ENCODE measurements around the gene GZMM. TPM values are rescaled to one million over a fixed set of nuclear protein-coding genes. Genes with fewer than 3 reads are reported as not detected.

GZMM gene
- total RNA-seq, 1 experiment from 2014 or later: 0.66 TPM

DNA sequence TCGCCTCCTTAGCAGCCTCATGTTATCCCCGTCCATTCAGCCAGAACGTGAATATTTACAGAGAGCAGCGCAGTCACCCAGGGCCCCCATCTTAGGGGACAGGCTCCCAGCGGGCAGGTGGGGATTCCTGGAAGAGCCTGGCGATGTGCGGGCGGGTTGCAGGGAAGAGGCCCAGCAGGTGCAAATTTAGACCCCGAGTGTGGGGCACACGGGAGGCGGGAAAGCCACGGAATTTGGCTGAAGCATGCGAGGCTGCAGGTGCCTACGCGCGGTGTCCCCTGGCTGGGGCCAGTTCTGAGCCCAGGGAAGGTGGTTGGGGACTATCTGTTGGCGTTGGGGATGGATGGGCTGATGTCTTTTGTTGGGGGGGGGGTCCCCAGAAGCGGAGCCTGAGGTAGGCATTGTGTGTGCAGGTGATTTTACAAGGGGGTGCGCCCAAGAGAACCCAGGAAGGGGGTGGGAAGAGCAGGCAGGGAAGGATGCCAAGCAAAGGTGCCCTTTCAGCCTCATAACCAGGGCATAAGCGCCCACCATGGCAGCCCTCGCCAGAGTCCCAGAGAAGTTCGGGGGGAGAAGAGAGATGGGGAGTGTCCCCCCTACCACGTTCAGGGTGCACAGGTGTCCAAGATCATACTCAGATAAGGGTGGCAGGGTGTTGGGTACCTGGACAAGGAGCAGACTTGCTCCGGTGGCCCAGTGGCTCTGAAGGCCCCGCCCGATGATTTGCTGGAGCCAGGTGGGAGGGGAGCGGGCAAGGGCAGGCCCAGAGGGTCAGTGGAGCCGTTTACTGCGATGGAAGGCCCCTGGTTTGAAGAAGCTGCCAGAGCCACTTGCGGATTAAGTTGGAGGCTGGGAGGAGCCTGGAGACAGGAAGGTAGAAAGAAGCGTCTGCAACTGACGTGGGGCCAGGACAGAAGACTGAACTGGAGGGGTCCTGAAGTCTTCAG, 35.4 kb upstream of the GZMM start:
- Histone ChIP-seq H2BK15ac (ENCODE audit: low read depth, low read length) (no peak overlapping the region), H3K9me3 (ENCODE audit: control insufficient read depth, low read depth, low read length) (no peaks in the 10 kb centered on the region), H2AFZ (ENCODE audit: low read length) (no peak overlapping the region), H3K27me3 (ENCODE audit: insufficient read depth, low read length) (no peaks in the 10 kb centered on the region), H4K5ac (ENCODE audit: insufficient read length, low read depth, low read length) (no peak overlapping the region), H3K4me2 (ENCODE audit: insufficient read depth, insufficient read length, low read length) (peak overlapping the region; percentile 80), H2AK5ac (ENCODE audit: insufficient read length, low read length) (no peak overlapping the region), H3K56ac (ENCODE audit: insufficient read length, low read depth, low read length) (no peak overlapping the region), H3K79me1 (ENCODE audit: insufficient read depth, low read depth, low read length, poor library complexity, severe bottlenecking) (no peaks in the 10 kb centered on the region), H3K79me2 (ENCODE audit: insufficient read depth, low read length) (no peaks in the 10 kb centered on the region), H4K8ac (replicated peaks; ENCODE audit: insufficient read length, low read depth, low read length) (no peak overlapping the region), H4K91ac (ENCODE audit: insufficient read length, low read depth, low read length) (no peak overlapping the region), H2BK5ac (ENCODE audit: insufficient read length, low read length) (no peak overlapping the region), H2BK20ac (ENCODE audit: low read depth, low read length, poor library complexity, severe bottlenecking) (no peak overlapping the region), H3K23me2 (ENCODE audit: insufficient read length, low read depth, low read length, poor library complexity, severe bottlenecking) (peaks cover 8% of the 10 kb centered on the region), H3K27ac (ENCODE audit: insufficient read length, low read depth, low read length) (no peak overlapping the region), H3T11ph (ENCODE audit: low read length) (no peak overlapping the region), H2BK120ac (ENCODE audit: low read depth, low read length, poor library complexity, severe bottlenecking) (no peak overlapping the region), H3K23ac (ENCODE audit: insufficient read length, low read depth, low read length) (no peak overlapping the region), H3K9ac (ENCODE audit: extremely low read depth, insufficient read length, low read length) (no peak overlapping the region), H2BK12ac (ENCODE audit: insufficient read length, low read depth, low read length) (no peak overlapping the region), H3K4me1 (ENCODE audit: insufficient read depth, low read length) (no peaks in the 10 kb centered on the region), H3K4ac (ENCODE audit: low read depth, low read length) (no peak overlapping the region), H4K20me1 (ENCODE audit: control insufficient read depth, insufficient read depth, insufficient read length) (peaks cover 5% of the 10 kb centered on the region), H3K18ac (ENCODE audit: insufficient read length, low read depth, low read length) (no peak overlapping the region), H3K14ac (ENCODE audit: insufficient read depth, low read length) (no peak overlapping the region; the same call in 1 of the 2 replicates)
- WGBS (ENCODE audit: extremely low coverage, insufficient read length, low lambda C conversion rate): no CpG with 5 or more reads among the region's 32 CpGs
- Mint-ChIP-seq H3K27me3 (ENCODE audit: low read depth) (peaks cover 11% of the 10 kb centered on the region), H3K9me3 (peaks cover 5 to 7% of the 10 kb centered on the region in 2 experiments; a peak in 3 of 5 replicates), H3K36me3 (ENCODE audit: insufficient read depth in 1 of 3, low read depth in 3 of 3) (peaks cover 10 to 17% (median 10%) of the 10 kb centered on the region in 3 experiments; a peak in 6 of 7 replicates), H3K4me1 (peaks cover 19 to 23% of the 10 kb centered on the region in 2 experiments), H3K27ac (peak overlapping the region in 2 of 3 experiments; percentile 89 to 90; a peak in 4 of 7 replicates), H3K4me3 (peak overlapping the region; percentile 74 to 94)
- TF ChIP-seq CTCF (conservative IDR thresholded peaks at IDR 0.05): no peak
- DNase-seq: no peak
